ENCODE results near the gene HSD17B10. TPM values are rescaled to one million over a fixed set of nuclear protein-coding genes. Genes with fewer than 3 reads are reported as not detected.

HSD17B10 gene
- total and polyA plus RNA-seq, 4 donors = 28.0 to 118 (median 93.4) TPM

DNA sequence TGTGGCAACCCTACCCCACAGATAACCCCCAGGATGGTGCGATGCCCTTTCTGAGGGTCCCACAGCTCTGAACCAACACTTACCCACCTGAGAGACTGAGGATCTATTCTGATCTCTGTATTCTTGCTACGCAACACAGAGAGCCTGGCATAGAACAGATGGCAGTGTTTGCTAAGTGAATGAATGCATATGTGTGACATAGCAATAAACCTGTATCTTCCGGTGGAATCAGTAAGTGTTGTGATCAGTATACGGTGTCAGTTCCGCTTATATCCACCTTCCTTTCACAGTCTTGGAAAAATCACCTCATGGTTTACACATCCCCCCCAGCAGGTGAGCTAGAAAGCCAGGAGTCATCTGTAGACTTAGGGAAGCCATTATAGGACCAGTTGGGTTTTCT is 5.9 kb upstream of the HSD17B10 start:
- Histone ChIP-seq H3K36me3 (ENCODE audit: control insufficient read depth in 4 of 4, insufficient read depth in 4 of 4, low read length in 4 of 4) (no peaks in the 10 kb centered on the region), H3K4me3 (no peak overlapping the region), H3K9ac (ENCODE audit: insufficient read depth in 1 of 2, low read length in 2 of 2) (no peak overlapping the region), H3K27me3 (ENCODE audit: control insufficient read depth in 3 of 3, insufficient read depth in 3 of 3, low read length in 2 of 3) (peaks cover 0 to 53% (median 50%) of the 10 kb centered on the region in 3 donors), H3K27ac (ENCODE audit: low read depth in 1 of 2, low read length in 1 of 2) (peak overlapping the region in 1 of 2 donors; percentile 62), H3K4me1 (ENCODE audit: control insufficient read depth in 5 of 5, insufficient read depth in 5 of 5, low read length in 5 of 5) (peaks cover 0 to 6% (median 3%) of the 10 kb centered on the region in 5 donors), H3K9me3 (ENCODE audit: control insufficient read depth in 4 of 4, insufficient read depth in 3 of 4, low read length in 3 of 4) (peaks cover 0 to 2% (median 0%) of the 10 kb centered on the region in 4 donors)
- DNase-seq (no peak), ATAC-seq (ENCODE audit: insufficient read depth, low FRiP score) (no peak)
- 43 to 78% methylated on average over 5 of the region's 5 CpGs for WGBS, 2 donors
- no peak for TF ChIP-seq CTCF (IDR thresholded peaks at IDR 0.05; ENCODE audit: control extremely low read depth, extremely low read depth)

DNA sequence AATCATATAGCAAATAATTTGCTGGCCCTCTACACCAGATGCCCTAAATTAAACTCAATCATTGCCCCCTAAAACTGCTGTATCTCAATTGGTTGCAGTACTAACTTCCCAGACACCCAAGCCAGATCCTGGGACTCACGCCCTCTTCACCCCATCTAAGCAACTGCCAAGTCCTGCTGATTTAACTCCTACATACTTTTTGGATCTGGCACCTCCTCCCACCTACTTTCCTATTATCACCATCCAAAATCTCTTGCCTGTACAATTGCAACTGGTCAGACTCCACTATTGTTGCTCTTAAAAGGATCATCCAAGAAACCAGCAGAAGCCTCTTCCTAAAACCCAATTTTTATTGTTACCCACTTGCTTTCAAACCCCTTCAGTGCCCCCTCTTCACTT is 4.7 kb upstream of the HSD17B10 start:
- Histone ChIP-seq H3K9ac (ENCODE audit: insufficient read depth in 1 of 2, low read length in 2 of 2) (no peak overlapping the region), H3K9me3 (ENCODE audit: control insufficient read depth in 4 of 4, insufficient read depth in 3 of 4, low read length in 3 of 4) (peaks cover 0 to 2% (median 0%) of the 10 kb centered on the region in 4 donors), H3K27ac (ENCODE audit: low read depth in 1 of 2, low read length in 1 of 2) (no peak overlapping the region), H3K4me3 (no peak overlapping the region), H3K4me1 (ENCODE audit: control insufficient read depth in 5 of 5, insufficient read depth in 5 of 5, low read length in 5 of 5) (peaks cover 0 to 6% (median 3%) of the 10 kb centered on the region in 5 donors), H3K36me3 (ENCODE audit: control insufficient read depth in 4 of 4, insufficient read depth in 4 of 4, low read length in 4 of 4) (no peaks in the 10 kb centered on the region), H3K27me3 (ENCODE audit: control insufficient read depth in 3 of 3, insufficient read depth in 3 of 3, low read length in 2 of 3) (peaks cover 0 to 50% (median 46%) of the 10 kb centered on the region in 3 donors)
- TF ChIP-seq CTCF (IDR thresholded peaks at IDR 0.05; ENCODE audit: control extremely low read depth, extremely low read depth) = no peak
- ATAC-seq (ENCODE audit: insufficient read depth, low FRiP score) = no peak
- 67 to 85% methylated on average over 1 of the region's 1 CpG for WGBS, 2 donors
- no peak for DNase-seq

DNA sequence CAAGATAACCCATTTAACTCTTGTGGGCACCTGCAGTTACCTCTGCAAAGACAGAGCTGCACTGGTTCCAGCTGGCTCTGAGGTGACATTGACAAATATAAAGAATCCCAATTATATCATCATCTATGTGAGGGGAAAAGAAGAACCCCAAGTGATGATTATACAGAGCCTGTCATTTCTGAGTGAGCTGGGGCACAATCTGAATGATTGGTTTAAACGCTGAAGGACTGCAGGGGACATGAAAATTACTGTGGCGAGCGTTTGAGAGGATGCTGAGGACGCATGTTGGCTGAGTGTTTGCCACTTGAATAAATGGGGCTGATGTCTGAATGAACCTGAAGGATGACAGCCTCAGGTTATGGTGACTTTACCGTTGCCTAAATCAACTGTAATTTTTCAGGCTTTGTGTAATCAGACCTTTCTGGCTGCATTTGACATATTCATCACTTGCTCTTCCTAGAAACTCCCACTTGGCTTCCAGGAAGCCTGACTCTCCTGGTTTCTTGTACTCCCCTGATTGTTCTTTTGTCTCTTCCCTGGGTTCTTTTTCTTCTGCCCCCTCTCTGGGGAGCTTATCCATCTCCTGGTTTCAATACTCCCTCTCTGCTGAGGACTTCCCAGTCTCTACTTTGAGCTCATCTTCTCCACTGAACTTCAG is 4.1 kb upstream of the HSD17B10 start:
- no peak overlapping the region for H3K27ac ChIP-seq (ENCODE audit: low read depth in 1 of 2, low read length in 1 of 2)
- WGBS, 2 donors = 48 to 73% methylated on average over 5 of the region's 5 CpGs
- ATAC-seq (ENCODE audit: insufficient read depth, low FRiP score) = no peak

More for the DNA sequence above, 4.1 kb upstream of the HSD17B10 start:
- Histone ChIP-seq H3K4me3 (no peak overlapping the region), H3K27me3 (ENCODE audit: control insufficient read depth in 3 of 3, insufficient read depth in 3 of 3, low read length in 2 of 3) (peaks cover 0 to 49% (median 43%) of the 10 kb centered on the region in 3 donors), H3K36me3 (ENCODE audit: control insufficient read depth in 4 of 4, insufficient read depth in 4 of 4, low read length in 4 of 4) (no peaks in the 10 kb centered on the region), H3K9ac (ENCODE audit: insufficient read depth in 1 of 2, low read length in 2 of 2) (no peak overlapping the region), H3K4me1 (ENCODE audit: control insufficient read depth in 5 of 5, insufficient read depth in 5 of 5, low read length in 5 of 5) (peaks cover 0 to 6% (median 3%) of the 10 kb centered on the region in 5 donors), H3K9me3 (ENCODE audit: control insufficient read depth in 4 of 4, insufficient read depth in 3 of 4, low read length in 3 of 4) (peaks cover 0 to 2% (median 0%) of the 10 kb centered on the region in 4 donors)
- TF ChIP-seq CTCF (IDR thresholded peaks at IDR 0.05; ENCODE audit: control extremely low read depth, extremely low read depth) = no peak
- DNase-seq = no peak

All from lung (tissue), 12 donors.